ENCODE measurements around the gene BST1.

DNA sequence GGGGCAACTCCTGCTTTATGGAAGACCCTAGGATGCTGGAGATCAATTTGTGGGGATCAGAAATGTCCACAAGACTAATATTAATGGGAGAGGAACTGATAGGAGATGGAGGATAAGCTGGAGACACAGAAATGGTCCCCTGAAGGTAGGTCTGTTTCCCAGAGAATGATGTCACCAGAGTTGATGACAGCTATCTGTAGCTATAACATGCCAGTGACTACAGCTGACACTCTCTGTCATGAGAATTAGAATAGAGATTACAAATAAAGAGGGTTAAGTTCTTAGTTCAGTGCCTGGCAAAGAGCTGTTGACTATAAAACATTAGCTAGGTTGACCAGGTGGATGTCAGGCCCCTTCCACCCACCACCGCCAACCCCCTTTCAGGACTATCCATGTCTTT is 9.3 kb downstream of the BST1 start:
- no peak for TF ChIP-seq TCF12 (IDR thresholded peaks at IDR 0.05; ENCODE audit: low read depth)
- no peak for TF ChIP-seq TEAD4 (IDR thresholded peaks at IDR 0.05)
- TF ChIP-seq USF1 (IDR thresholded peaks at IDR 0.05) = no peak
- no peak for TF ChIP-seq FOXM1 (IDR thresholded peaks at IDR 0.05; ENCODE audit: borderline replicate concordance, low read depth)
- TF ChIP-seq RAD21 (IDR thresholded peaks at IDR 0.05; ENCODE audit: low read depth) = no peak
- TF ChIP-seq YY1 (IDR thresholded peaks at IDR 0.05; ENCODE audit: low read depth) = no peak
- no peak for TF ChIP-seq CREB1 (IDR thresholded peaks at IDR 0.05; ENCODE audit: low read depth)
- TF ChIP-seq, protein P1, sequence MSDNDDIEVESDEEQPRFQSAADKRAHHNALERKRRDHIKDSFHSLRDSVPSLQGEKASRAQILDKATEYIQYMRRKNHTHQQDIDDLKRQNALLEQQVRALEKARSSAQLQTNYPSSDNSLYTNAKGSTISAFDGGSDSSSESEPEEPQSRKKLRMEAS (IDR thresholded peaks at IDR 0.05) = no peak
- TF ChIP-seq NFIC (IDR thresholded peaks at IDR 0.05) = no peak
- TF ChIP-seq EGR1 (IDR thresholded peaks at IDR 0.05) = no peak
- no peak for TF ChIP-seq REST (IDR thresholded peaks at IDR 0.05; ENCODE audit: low read depth)
- TF ChIP-seq TAF1 (IDR thresholded peaks at IDR 0.05; ENCODE audit: low read depth) = no peak
- no peak for TF ChIP-seq EP300 (IDR thresholded peaks at IDR 0.05; ENCODE audit: borderline replicate concordance)
- no peak for TF ChIP-seq CEBPB (IDR thresholded peaks at IDR 0.05)
